ENCODE results near the gene GALM.
A peak's percentile ranks its signal among the peaks of the same experiment; 100 is the strongest.

DNA sequence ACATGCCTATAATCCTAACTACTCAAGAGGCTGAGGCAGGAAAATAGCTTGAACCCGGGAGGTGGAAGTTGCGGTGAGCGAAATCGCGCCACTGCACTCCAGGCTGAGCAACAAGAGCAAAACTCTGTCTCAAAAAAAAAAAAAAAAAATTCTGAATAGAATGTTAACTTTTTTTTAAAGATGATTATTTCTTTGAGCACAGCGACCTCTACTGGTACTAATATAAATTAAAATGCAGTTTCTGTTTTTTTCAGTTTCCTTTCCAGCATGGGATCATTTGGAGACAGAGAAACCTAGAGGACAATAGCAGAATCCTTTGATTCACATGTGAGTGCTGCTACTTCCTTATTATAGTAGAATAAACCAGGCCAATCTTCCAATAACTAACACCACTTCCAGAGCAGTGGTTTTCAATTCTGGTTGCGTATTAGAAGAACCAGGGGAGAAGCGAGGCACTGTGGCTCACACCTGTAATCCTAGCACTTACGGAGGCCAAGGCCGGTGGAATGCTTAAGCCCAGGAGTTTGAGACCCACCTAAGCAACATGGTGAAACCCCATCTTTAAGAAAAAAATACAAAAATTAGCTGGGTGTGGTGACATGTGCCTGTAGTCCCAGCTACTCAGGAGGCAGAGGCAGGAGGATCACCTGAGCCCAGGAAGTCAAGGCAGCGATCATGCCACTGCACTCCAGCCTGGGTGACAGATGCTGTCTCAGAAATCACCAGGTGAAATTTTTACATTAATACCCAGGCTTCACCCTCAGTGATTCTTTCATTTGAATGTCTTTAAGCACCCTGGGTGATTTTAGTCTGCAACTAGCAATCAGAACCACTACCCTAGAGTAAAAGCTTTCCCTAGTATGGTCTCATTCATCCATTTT, 75.2 kb downstream of the GALM start:
- TF ChIP-seq, protein P1, sequence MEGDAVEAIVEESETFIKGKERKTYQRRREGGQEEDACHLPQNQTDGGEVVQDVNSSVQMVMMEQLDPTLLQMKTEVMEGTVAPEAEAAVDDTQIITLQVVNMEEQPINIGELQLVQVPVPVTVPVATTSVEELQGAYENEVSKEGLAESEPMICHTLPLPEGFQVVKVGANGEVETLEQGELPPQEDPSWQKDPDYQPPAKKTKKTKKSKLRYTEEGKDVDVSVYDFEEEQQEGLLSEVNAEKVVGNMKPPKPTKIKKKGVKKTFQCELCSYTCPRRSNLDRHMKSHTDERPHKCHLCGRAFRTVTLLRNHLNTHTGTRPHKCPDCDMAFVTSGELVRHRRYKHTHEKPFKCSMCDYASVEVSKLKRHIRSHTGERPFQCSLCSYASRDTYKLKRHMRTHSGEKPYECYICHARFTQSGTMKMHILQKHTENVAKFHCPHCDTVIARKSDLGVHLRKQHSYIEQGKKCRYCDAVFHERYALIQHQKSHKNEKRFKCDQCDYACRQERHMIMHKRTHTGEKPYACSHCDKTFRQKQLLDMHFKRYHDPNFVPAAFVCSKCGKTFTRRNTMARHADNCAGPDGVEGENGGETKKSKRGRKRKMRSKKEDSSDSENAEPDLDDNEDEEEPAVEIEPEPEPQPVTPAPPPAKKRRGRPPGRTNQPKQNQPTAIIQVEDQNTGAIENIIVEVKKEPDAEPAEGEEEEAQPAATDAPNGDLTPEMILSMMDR (IDR thresholded peaks at IDR 0.05), result peak; percentile 60 to 73 (median 66)
- no peak for TF ChIP-seq POLR2A (IDR thresholded peaks at IDR 0.05)

Data from right lobe of liver (tissue), 4 donors.